Hematopoietic multipotent progenitor cell (in vitro differentiated cells): Measurements from ENCODE around the gene ELAVL2. TPM values are rescaled to one million over a fixed set of nuclear protein-coding genes. Genes with fewer than 3 reads are reported as not detected.
"Not testable (repeated sequence)": the region's sequence is repeated elsewhere in the genome, so short reads cannot be mapped to it uniquely, and the experiment has no call there.

Source experiments
- DNase-seq, 3 donors: peaks; one replicate each; pipeline ENCODE4 v3.0.0-alpha.2; 2011 to 2015; ENCODE audit warnings: low read depth in 2 of 3, low spot score in 2 of 3
- total RNA-seq: library from RNA; depleted of rRNA; stranded (reverse); fragments of >200 nt; gene quantifications from one replicate; pipeline ENCODE4 v1.2.3, GENCODE V29; 2012

Gene ELAVL2
- total RNA-seq, 1 donor: not detected

- DNase-seq: no peak
Measured at GRCh38 chr9:23730364-23730763, 95.7 kb downstream of the ELAVL2 start.

- no peak for DNase-seq
Measured at GRCh38 chr9:23728736-23729135, 97.3 kb downstream of the ELAVL2 start.

GRCh38 chr9:23725279-23725946 is 100.6 kb downstream of the ELAVL2 start:
- no peak for DNase-seq

GRCh38 chr9:23723672-23724071 is 102.4 kb downstream of the ELAVL2 start:
- no peak for DNase-seq

GRCh38 chr9:23723048-23723447 is 103.0 kb downstream of the ELAVL2 start:
- DNase-seq: not testable (repeated sequence)

GRCh38 chr9:23721466-23721865 is 104.6 kb downstream of the ELAVL2 start:
- no peak for DNase-seq

- no peak for DNase-seq
Measured at GRCh38 chr9:23717505-23717904, 108.5 kb downstream of the ELAVL2 start.

- DNase-seq: no peak
Measured at GRCh38 chr9:23707249-23707648, 118.8 kb downstream of the ELAVL2 start.

GRCh38 chr9:23702311-23702922 is 123.6 kb downstream of the ELAVL2 start:
- DNase-seq: no peak

GRCh38 chr9:23701291-23701690 is 124.7 kb downstream of the ELAVL2 start:
- no peak for DNase-seq

GRCh38 chr9:23700359-23700758 is 125.7 kb downstream of the ELAVL2 start:
- no peak for DNase-seq

- DNase-seq: no peak
Measured at GRCh38 chr9:23698161-23698560, 127.9 kb downstream of the ELAVL2 start.

GRCh38 chr9:23695572-23695971 is 130.5 kb downstream of the ELAVL2 start:
- no peak for DNase-seq

- no peak for DNase-seq
Measured at GRCh38 chr9:23693374-23693773, 132.7 kb downstream of the ELAVL2 start.

- DNase-seq: no peak
Measured at GRCh38 chr9:23686896-23687295, 139.1 kb downstream of the ELAVL2 start.

GRCh38 chr9:23686257-23686656 is 139.8 kb downstream of the ELAVL2 start:
- no peak for DNase-seq

GRCh38 chr9:23683611-23684061 is 142.4 kb downstream of the ELAVL2 start:
- DNase-seq: no peak

GRCh38 chr9:23682891-23683431 is 143.1 kb downstream of the ELAVL2 start:
- no peak for DNase-seq

- DNase-seq: no peak
Measured at GRCh38 chr9:23682352-23682751, 143.7 kb downstream of the ELAVL2 start.

GRCh38 chr9:23677446-23677845 is 148.6 kb downstream of the ELAVL2 start:
- DNase-seq: no peak

GRCh38 chr9:23674016-23674585 is 151.9 kb downstream of the ELAVL2 start:
- no peak for DNase-seq

- no peak for DNase-seq
Measured at GRCh38 chr9:23672151-23672550, 153.9 kb downstream of the ELAVL2 start.
